ENCODE data around the gene ADGRA3.

Gene ADGRA3

GRCh38 chr4:22428441-22428840 is 87.4 kb downstream of the ADGRA3 start:
- DNase-seq, result no peak

DNA sequence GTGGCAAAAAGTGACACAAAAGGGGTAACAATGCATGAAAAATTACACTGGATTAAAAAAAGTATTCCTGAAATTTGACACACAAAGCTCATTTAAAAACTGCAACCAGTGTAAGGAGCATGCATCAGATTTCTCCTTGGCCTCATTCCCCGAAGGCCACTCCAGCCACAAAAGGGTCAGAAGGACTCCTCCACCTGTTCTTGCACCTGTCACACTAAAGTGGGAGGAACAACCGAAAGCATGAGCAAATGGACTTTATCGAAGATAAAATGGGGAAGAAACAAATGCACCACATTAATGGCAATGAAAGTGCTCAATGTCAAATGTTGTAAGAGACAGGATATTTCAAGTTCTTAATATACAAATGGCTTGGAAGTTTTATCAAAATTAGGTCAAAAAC is 88.2 kb downstream of the ADGRA3 start:
- no peak for DNase-seq

DNA sequence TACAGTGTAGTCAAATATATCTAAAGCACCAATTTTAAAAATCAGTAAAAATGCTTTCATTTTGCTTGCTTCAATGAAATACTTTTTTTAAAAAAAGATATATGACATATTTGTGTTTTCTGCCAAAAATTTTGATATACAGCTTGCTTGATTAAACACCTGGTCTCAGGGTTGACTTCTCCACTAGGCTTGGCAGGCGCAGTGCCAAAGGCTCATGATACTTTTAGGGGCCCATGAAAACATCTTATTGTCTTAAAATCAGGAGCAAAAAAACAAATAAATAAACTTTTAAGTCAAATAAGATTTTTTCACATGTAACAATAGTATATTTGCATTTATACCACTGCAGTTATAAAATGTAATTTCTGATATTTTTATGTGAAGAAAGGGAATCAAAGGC is 95.6 kb downstream of the ADGRA3 start:
- DNase-seq, result no peak

DNA sequence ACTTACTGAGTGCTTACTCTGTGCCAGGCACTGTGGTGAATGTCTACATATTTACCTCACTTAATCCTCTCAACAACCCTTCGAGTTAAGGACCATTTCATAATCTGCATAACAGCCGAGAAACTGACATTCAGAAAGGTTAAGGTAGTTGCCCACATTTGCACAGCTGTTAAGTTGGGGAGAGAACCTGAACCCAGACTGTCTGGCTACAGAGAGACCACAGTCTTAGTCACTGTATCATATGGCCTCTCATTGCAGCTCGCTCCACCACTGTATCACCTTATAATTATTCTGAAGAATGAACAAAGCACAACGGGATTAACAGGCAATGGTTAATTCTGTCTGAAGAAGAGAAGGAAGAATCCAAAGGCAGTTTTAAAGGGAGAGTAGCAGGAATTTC is 98.5 kb downstream of the ADGRA3 start:
- DNase-seq, result no peak

GRCh38 chr4:22416403-22416802 is 99.5 kb downstream of the ADGRA3 start:
- no peak for DNase-seq

GRCh38 chr4:22414833-22415232 is 101.0 kb downstream of the ADGRA3 start:
- DNase-seq, result peak; percentile 4 to 60 (median 24)

DNA sequence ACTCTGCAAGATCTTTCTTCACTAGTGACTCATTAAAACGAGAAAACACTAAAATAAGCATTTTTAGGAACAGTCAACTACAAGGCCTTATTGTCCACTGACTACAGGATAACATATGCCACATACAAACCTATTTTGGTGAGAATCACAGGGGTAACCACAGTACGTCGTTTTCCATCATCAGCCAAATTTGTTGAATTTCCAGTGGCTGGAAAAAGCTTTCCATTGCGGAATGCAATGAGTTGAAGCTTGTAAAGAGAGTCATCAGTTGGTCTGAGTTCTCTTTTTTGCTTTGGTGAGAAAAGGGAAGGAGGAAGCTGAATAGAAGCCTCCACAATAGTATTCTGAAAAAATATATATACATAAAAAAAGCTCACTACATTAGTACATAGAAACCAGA is 102.4 kb downstream of the ADGRA3 start:
- peak; percentile 50 to 83 (median 58) for DNase-seq

- no peak for DNase-seq
Measured at GRCh38 chr4:22412013-22412412, 103.9 kb downstream of the ADGRA3 start.

GRCh38 chr4:22410645-22411247 is 105.1 kb downstream of the ADGRA3 start:
- DNase-seq, result peak in 2 of 4 experiments; percentile 44 to 66

GRCh38 chr4:22408474-22408873 is 107.4 kb downstream of the ADGRA3 start:
- no peak for DNase-seq

GRCh38 chr4:22407361-22407760 is 108.5 kb downstream of the ADGRA3 start:
- DNase-seq, result peak in 2 of 4 experiments; percentile 3 to 5

DNA sequence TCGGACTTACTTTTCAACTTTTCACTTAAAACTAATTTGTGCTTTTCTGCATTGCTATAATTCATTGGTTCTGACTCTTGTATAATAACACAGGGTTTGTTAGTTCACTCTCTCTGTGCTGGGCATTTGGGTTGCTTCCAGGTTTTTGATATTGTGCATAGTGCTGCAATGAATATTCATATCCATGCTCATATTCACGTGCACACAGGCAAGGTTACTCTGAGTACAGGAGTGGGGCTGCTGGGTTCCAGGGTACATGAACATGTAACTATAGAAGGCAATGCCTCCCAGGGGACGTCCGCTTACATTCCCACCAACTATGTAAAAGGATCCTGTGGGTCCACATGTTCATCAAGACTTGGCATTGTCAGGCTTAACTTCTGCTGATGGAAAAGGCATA is 117.2 kb downstream of the ADGRA3 start:
- no peak for DNase-seq

DNA sequence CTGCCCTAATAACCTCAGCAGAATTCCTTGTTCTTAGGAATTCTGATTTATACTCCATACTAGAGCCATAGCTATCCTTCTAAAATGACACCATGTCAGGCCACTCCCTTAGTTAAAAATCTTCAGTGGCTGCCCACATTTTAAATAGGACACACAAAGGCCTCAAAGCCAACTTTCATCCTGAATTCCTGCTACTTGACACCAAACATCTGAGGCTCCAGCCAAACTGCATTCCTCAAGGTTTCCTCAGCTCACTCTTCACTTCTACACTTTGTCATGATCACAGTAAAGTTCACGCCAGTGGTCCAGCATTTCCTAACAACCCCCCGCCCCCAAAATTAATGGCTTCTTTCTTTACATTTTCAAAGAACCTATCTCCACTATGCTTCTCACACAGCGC is 124.3 kb downstream of the ADGRA3 start:
- DNase-seq, result no peak

GRCh38 chr4:22389240-22389870 is 126.5 kb downstream of the ADGRA3 start:
- DNase-seq, result peak; percentile 60 to 73 (median 71)

DNA sequence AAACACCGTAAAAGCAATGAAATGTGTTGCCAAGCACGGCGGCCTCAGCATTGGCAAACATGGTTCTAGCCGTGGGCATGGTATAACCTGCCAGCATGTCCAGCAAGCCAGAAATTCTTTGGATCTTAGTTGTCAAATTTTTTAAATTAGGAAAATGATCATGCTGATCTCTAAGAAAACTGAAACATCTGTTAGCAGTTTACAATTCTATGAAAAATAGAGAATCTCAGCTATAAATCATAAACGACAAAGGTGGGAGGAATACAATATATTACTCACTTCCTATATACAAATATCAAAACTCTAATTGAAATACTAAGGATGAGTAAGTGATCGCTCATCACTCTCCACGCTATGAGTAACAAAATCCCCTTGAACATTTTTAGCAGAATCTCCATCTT is 130.3 kb downstream of the ADGRA3 start:
- peak in 1 of 4 experiments; percentile 3 for DNase-seq

DNA sequence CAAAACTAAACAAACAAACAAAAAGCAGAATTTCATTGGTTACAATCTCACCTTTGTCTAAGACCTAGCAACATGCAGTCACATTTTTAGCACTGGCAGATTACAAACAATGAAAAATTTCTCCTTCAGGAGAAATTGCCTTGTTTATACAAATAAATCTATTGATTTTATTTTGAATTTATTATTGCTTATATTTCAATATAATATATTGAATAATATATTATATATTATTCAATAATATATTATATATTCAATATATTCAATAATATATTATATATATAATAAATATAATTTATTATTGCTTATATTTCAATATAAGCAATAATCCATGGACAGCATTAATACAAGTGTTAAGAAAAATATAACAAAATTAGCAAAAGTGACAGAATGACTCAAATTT is 131.7 kb downstream of the ADGRA3 start:
- no peak for DNase-seq

DNA sequence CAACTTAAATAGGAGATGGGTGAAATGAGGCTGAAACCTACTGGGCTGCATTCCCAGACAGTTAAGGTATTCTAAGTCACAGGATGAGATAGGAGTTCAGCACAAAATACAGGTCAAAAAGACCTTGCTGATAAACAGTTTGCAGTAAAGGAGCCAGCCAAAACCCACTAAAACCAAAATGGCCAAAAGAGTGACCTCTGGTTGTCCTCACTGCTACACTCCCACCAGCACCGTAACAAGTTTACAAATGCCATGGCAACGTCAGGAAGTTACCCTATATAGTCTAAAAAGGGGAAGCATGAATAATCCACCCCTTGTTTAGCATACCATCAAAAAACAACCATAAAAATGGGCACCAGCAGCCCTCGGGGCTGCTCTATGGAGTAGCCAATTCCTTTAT is 133.7 kb downstream of the ADGRA3 start:
- DNase-seq, result peak; percentile 26 to 64 (median 40)

DNA sequence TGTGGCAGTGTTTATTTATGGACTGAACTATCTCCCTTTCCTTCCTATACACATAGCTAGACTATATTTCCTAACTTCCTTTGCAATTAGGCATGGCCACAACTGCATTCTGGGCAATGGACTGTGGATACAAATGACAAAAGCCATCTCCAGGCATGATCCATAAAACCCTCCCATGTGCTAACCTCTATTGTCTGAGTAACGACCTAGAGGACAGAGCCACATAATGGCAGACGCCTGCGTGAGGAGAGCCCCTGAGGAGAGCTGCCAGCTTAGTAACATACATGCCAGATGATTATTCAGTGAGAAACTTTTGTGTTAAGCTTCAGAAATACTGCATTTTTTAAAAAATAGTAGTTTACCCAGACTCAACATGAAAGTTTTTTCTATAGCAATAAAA is 142.9 kb downstream of the ADGRA3 start:
- DNase-seq, result no peak

- no peak for DNase-seq
Measured at GRCh38 chr4:22369901-22370562, 145.8 kb downstream of the ADGRA3 start.

- DNase-seq, result no peak
Measured at GRCh38 chr4:22363787-22364186, 152.1 kb downstream of the ADGRA3 start.

DNA sequence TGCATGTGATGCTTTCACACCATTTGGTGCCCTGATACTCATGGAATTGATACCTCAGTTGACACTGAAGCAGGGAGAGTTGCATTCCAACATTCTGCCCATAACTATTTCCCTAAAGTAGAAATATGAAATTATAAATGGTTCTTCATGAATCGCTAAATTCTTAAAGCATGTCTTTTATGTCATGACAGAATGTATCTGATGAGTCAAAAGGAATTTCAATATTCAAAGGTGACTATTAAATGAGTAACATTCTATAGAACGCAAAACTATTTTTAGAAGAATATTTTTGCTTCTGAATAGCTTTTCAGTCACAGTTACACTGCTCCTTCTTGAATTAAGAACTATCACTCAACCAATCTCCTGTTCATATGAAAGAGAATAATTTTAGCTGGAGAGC is 152.8 kb downstream of the ADGRA3 start:
- no peak for DNase-seq

GRCh38 chr4:22356987-22357596 is 158.8 kb downstream of the ADGRA3 start:
- DNase-seq, result peak in 3 of 4 experiments; percentile 10 to 23 (median 13)

GRCh38 chr4:22348410-22348809 is 167.5 kb downstream of the ADGRA3 start:
- DNase-seq, result no peak

- DNase-seq, result no peak
Measured at GRCh38 chr4:22345678-22346077, 170.2 kb downstream of the ADGRA3 start.
